Measurements from ENCODE around the gene RAB22A.

RAB22A gene

GRCh38 chr20:58287638-58288037 lies 21.9 kb upstream of the RAB22A start:
- no peak for TF ChIP-seq CTCF (IDR thresholded peaks at IDR 0.05; ENCODE audit: insufficient read depth, missing control alignments)
- FAIRE-seq (no peak), DNase-seq (ENCODE audit: insufficient read length, low spot score) (no peak)

GRCh38 chr20:58289143-58289542 lies 20.4 kb upstream of the RAB22A start:
- FAIRE-seq (no peak), DNase-seq (ENCODE audit: insufficient read length, low spot score) (no peak)
- TF ChIP-seq CTCF (IDR thresholded peaks at IDR 0.05; ENCODE audit: insufficient read depth, missing control alignments) = no peak

GRCh38 chr20:58293453-58293852 lies 16.1 kb upstream of the RAB22A start:
- TF ChIP-seq CTCF (IDR thresholded peaks at IDR 0.05; ENCODE audit: insufficient read depth, missing control alignments) = no peak
- FAIRE-seq = no peak
- DNase-seq (ENCODE audit: insufficient read length, low spot score) = no peak

- no peak for TF ChIP-seq CTCF (IDR thresholded peaks at IDR 0.05; ENCODE audit: insufficient read depth, missing control alignments)
- DNase-seq (ENCODE audit: insufficient read length, low spot score) = no peak
- FAIRE-seq = no peak
These were observed 14.7 kb upstream of the RAB22A start for GRCh38 chr20:58294497-58295455.

- no peak for DNase-seq (ENCODE audit: insufficient read length, low spot score)
- FAIRE-seq = no peak
- no peak for TF ChIP-seq CTCF (IDR thresholded peaks at IDR 0.05; ENCODE audit: insufficient read depth, missing control alignments)
These were observed 13.3 kb upstream of the RAB22A start for GRCh38 chr20:58296051-58296837.

GRCh38 chr20:58297394-58297793 lies 12.1 kb upstream of the RAB22A start:
- no peak for TF ChIP-seq CTCF (IDR thresholded peaks at IDR 0.05; ENCODE audit: insufficient read depth, missing control alignments)
- FAIRE-seq (no peak), DNase-seq (ENCODE audit: insufficient read length, low spot score) (no peak)
